Dedifferentiated amniotic fluid mesenchymal stem cell (primary cell): Measurements from ENCODE around the gene PPIL4.
"Not testable (repeated sequence)": the region's sequence is repeated elsewhere in the genome, so short reads cannot be mapped to it uniquely, and the experiment has no call there.

Experiments
- DNase-seq: peaks from one replicate; pipeline ENCODE4 v3.0.0-alpha.2; 2016; ENCODE audit errors: extremely low spot score

The PPIL4 gene

DNA sequence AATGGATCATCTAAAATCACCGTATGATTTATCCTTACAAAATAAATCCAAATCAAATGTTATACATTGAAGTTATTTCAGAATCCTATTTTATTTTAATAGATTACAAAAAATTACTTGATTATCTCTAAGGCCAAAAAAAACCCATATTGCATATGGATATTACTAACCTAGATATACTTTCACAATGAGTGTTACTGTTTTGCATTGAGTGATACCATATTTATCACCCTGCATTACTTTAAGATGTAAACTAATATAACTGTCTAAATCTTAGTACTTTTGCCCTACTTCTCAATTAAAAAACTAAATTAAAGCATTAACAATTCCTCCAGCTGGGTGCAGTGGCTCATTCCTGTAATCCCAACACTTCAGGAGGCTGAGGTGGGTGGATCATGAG lies 11.1 kb downstream of the PPIL4 start:
- no peak for DNase-seq

GRCh38 chr6:149529650-149530049 lies 16.2 kb downstream of the PPIL4 start:
- DNase-seq: no peak

DNA sequence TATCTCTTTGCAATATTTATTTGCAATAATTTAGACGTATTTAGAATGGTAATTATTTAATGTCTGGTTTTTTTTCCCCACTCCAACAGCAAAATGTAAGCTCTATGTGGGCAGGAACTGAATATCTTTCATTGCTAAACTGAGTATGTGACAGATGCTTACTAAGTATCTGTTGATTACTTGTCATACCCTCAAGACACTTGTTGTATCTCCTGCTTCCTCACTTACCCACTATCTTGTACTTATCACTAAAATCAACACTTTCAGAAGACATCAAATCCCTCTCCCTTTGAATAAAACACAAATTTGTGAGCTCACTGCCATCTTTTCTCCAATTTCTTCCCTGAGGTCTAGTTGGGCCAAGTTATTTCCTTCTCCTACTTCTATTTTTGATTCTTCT lies 30.3 kb downstream of the PPIL4 start:
- DNase-seq: no peak

DNA sequence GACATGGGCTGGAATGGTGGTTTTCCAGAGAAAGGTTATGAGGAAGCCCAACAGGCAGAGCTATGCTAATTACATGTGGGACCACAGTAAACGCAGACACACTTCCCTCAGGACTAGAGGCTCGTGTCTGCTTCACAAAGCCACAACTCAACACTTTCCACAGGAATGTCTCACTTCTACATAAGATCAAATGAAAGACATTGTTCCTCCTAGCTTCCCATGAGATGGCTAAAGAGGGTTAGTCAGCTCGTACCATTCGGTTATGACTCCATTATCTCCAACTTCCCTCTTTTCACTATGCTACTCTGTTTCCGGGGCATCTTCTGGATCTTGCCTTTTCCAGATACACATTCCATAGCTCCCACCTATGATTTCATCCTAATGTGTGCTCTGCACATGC lies 31.9 kb downstream of the PPIL4 start:
- no peak for DNase-seq

GRCh38 chr6:149510793-149511512 lies 34.9 kb downstream of the PPIL4 start:
- no peak for DNase-seq

- no peak for DNase-seq
Observed at GRCh38 chr6:149508485-149508884, 37.4 kb downstream of the PPIL4 start.

GRCh38 chr6:149503872-149504271 lies 42.0 kb downstream of the PPIL4 start:
- DNase-seq: no peak

DNA sequence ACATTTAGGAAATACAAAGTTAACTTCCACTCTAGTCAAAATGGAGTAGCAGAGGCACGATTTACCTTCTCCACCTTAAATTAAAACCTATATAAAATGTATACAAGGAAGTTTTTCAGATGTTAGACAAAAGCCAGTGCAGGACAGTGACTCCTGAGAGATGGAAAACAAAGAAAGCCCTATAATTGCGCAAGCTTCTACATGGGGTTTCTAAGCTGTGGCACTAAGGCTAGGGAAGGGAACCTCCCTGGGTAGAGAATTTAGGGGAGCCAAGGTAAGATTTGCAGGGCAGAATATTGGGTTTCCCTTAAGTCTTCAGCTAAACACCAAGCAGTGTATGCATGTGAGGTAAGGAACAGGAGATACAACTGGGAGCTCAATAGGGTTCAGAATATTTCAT lies 42.6 kb downstream of the PPIL4 start:
- no peak for DNase-seq

GRCh38 chr6:149501768-149502167 lies 44.1 kb downstream of the PPIL4 start:
- no peak for DNase-seq

- DNase-seq: no peak
Observed at GRCh38 chr6:149501201-149501600, 44.6 kb downstream of the PPIL4 start.

DNA sequence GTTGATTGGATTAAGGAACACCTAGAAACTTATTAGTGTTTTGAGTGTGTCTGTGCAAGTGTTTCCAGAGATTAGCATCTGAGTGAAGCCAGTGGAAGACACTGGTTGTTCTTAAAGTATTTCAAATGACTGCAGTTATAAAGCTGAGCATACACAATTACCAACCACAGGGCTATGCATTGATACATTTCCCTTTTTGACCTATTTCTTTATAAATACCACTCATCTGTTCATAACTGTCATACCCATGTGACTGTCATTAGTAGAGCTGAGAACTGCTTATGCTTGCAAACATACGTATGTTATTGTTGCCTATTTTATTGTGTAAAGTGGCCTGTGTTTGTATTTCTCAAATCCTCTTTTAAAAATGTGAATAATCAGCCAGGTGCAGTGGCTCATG lies 45.7 kb downstream of the PPIL4 start:
- DNase-seq: no peak

DNA sequence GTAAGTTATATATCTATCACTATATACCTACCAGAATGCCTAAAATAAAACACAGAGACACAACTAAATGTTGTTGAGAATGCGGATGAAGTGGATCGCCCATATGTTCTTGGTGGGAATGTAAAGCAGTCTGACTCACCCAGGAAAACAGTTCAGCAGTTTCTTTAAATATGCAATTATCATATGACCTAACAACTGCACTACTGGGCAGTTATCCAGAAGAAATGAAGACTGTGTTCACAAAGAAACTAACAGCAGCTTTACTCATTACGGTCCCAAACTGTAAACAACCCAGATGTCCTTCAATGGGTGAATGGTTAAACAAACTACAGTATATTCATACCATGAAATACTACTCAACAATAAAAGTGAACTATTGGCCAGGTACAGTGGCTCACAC lies 46.8 kb downstream of the PPIL4 start:
- DNase-seq: peak; percentile 65

GRCh38 chr6:149497365-149497764 lies 48.5 kb downstream of the PPIL4 start:
- no peak for DNase-seq

DNA sequence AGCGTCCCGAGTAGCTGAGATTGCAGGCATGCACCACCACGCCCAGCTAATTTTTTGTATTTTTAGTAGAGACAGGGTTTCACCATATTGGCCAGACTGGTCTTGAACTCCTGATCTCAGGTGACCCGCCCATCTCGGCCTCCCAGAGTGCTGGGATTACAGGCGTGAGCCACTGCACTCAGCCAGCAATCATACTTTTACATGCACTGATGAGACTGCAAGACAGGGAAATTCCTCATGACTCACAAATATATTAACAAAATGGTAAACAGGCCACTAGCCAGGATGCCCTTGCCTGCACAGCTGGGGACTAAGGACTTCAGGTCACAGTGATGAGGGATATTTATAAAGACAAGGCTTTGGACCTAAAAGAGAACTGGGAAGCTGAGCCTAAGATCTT lies 49.2 kb downstream of the PPIL4 start:
- not testable (repeated sequence) for DNase-seq

GRCh38 chr6:149495349-149496016 lies 50.4 kb downstream of the PPIL4 start:
- DNase-seq: not testable (repeated sequence)

GRCh38 chr6:149494810-149495209 lies 51.0 kb downstream of the PPIL4 start:
- not testable (repeated sequence) for DNase-seq

DNA sequence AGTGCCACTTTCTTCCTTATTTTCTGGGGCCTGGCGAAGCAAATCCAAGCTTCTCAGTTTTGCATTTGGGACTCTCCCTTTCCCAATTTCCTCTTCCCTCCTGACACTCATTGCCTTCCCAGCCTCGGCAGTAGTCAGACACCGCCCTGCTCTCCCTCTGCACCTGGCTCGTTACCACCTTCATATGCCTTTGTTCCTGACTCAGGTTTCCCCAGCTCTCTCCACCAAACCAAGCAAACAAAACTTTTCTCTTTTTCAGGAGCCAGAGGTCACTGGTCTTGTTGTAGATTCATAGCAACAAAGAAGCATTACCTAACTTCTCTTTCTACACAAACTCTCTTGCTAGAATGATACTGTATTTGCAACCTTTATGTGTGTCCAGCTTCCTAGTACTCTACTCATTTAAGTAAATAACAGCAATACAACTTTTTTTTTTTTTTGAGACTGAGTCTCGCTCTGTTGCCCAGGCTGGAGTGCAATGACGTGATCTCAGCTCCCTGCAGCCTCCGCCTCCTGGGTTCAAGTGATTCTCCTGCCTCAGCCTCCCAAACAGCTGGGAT lies 52.0 kb downstream of the PPIL4 start:
- no peak for DNase-seq

DNA sequence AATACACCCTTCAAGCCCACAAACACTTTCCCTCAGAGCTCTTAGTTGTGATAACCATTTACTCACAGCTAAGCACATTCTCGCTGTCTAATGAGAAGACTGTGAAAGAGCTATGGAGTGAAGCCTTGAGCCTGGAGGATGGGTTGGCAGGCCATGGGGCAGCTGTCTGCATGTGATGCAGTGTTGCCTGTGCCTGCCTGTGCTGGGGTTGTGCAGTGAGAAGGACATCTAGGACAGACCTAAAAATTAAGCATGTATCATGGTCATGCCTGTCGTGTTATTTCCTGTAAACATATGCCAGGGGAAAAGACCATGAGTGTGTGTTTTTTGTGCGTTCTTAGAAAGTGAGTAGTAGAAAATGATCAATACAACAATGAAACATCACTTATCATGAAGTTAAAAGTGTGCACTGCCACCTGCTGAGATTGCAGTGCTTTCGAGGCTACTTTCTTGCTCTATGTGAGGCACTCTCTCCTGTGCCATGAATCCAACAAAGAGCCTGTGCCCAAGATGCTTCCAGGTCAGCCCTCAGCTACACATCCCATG lies 53.0 kb downstream of the PPIL4 start:
- DNase-seq: no peak

- DNase-seq: no peak
Observed at GRCh38 chr6:149489967-149490366, 55.9 kb downstream of the PPIL4 start.

DNA sequence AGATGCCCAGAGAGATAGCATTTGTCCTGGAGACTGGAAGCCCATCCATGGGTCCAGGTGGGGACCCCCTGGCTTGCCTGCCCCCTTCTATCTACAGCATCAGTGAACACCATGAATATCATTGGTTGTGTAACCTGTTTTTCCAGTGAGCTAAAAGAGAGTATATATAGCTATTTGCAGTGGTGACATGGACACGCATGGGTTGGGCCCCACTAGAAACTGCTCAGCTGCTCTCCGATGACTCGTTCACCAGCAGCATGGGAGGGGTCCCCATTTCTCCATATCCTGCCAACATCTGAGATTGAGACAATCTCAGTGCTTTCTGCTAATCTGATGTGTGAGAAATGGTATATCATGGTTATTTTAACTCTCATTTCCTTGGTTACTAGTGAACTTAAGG lies 57.0 kb downstream of the PPIL4 start:
- no peak for DNase-seq

GRCh38 chr6:149487316-149487715 lies 58.5 kb downstream of the PPIL4 start:
- no peak for DNase-seq

DNA sequence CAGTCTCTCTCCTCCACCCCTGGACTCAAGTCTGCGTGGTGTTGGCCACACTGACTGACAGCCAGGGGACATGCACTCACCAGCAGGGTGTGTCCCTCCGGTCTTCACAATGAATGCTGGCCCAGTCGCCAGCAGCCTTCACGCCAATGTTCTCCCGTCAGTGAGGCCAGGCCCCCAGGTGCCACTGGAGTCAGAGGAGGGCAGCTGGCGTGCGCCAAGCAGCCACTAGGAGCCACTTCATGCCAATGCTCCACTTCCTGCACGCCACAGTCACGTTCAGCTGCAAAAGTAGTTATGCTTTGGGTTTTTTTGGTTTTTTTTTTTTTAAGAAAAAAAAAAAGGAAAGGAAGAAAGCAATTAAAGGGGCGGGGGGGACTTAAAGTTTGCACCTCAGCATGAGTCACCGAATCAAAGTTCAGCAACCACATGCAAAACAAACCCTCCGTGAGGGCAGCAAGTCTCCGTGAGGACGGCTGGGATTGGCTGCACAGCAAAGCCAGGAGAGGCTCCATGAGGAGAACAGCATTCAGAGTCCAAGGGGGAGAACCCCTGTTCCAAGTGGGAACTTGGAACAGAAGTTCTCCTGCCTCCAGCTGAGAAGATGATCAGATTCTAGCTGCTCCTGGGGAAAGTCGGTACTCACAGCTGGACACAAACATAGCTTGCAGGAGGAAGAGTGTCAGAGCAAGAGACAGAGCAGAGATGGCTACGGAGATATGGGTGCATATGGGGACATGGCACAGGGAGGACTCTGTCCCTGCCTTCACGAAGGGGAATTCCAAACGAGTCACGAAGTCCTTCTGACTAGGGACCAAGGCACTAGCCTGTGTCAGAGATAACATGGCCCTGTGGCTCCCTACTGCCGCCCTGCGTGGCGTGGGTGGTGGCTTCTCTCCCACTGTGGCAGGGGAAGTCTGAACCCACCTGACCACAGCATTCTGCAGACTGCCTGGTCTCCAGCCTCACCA lies 60.8 kb downstream of the PPIL4 start, which contains the start of gene ZC3H12D:
Gene ZC3H12D, minus strand, starts transcription at position 282 of the 968 bp plus-strand sequence. CDS start 10,471 bp downstream, outside the sequence.
- DNase-seq: no peak
